GM12874 (cell line): Measurements from ENCODE around the gene HIGD2A.

Source experiments
- TF ChIP-seq, protein P1 (sequence below): IDR thresholded peaks from 2 replicates; pipeline ENCODE4 v1.5.1; 2011; ENCODE audit warnings: low read depth, mild to moderate bottlenecking, control low read depth, low read length, moderate library complexity; ENCODE audit not compliant: insufficient read depth

HIGD2A gene

DNA sequence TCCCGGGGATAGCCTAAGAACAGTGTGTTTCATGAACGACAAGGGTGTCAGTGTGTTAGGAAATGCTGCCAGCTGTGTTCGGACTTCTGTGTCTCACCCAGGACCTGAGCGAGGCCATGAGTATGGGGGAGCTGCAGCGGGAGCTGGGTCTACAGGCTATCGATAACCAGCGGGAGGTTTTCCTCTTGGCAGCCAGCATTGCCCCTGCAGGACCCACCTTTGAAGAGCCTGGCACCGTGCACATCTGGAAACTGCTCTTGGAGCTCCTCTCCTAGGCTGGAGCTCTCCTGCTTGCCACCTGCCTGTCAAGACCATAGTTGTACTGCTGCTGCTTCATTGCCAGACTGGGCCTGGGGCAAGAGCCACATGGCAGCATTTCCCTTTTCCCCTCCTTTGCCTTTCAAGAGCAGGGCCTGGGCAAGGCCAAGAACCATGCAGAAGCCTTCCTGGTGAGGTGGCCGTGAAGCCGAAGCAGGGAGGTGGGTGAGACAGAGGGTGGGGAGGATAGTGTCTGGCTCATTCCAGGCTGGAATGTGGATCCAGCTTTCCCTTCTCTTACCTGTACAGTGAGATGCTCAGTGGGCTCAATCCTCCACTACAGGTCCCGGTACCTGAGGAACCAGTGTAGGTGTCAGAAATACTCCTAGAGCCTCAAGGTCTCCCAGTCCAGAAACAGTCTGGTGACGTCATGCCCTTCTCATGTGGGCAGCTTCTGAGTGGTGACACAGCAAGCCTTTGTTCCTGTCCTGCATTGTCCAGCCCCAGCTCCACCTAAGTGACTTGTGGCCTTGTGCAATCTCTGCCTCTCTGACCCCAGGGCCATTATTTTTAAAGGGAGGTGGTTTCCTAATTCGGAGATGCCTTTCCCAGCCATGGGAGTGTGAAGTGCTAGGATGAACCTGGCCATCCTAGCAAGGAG lies 16.7 kb upstream of the HIGD2A start:
- TF ChIP-seq, protein P1, sequence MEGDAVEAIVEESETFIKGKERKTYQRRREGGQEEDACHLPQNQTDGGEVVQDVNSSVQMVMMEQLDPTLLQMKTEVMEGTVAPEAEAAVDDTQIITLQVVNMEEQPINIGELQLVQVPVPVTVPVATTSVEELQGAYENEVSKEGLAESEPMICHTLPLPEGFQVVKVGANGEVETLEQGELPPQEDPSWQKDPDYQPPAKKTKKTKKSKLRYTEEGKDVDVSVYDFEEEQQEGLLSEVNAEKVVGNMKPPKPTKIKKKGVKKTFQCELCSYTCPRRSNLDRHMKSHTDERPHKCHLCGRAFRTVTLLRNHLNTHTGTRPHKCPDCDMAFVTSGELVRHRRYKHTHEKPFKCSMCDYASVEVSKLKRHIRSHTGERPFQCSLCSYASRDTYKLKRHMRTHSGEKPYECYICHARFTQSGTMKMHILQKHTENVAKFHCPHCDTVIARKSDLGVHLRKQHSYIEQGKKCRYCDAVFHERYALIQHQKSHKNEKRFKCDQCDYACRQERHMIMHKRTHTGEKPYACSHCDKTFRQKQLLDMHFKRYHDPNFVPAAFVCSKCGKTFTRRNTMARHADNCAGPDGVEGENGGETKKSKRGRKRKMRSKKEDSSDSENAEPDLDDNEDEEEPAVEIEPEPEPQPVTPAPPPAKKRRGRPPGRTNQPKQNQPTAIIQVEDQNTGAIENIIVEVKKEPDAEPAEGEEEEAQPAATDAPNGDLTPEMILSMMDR: no peak

GRCh38 chr5:176373100-176373818 lies 15.3 kb upstream of the HIGD2A start:
- TF ChIP-seq, protein P1: no peak

DNA sequence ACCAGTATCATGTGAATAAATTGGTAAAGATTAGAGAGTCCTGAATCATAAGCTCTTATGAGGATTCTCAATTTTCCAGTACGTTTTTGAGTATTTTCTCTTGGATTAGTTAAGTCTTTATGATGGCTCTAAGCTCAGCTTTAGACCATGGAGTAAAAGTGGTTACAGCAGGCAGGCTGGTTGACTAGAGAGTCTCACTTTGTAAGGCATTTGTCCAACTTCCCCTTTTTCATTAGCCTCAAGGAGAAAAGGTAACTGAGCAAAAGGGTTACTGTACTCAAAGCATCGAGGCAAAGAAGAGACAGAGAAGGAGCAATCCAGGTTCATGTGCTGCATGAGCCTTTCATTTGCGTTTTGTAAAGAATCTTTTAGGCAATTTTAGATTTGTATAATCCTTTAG lies 8.7 kb upstream of the HIGD2A start:
- TF ChIP-seq, protein P1: no peak

DNA sequence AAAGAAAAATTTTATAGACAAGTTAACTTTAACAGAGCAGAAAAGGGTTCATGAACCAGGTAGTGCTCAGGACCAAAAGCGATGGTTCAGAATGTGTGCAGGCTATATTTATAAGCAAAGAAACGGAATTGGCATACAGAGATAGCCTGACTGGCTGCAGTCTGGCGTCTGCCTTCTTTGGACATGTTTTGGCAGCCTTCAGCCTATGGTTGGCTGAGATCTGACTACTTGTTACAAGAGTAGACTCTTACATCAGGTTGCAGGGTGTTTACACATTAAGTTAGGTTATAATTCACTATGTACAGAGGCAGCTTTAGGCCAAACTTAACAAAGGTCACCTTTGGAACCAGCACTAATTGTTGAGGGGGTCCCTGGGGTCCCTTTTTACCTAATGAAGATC lies 7.1 kb upstream of the HIGD2A start:
- TF ChIP-seq, protein P1: no peak

DNA sequence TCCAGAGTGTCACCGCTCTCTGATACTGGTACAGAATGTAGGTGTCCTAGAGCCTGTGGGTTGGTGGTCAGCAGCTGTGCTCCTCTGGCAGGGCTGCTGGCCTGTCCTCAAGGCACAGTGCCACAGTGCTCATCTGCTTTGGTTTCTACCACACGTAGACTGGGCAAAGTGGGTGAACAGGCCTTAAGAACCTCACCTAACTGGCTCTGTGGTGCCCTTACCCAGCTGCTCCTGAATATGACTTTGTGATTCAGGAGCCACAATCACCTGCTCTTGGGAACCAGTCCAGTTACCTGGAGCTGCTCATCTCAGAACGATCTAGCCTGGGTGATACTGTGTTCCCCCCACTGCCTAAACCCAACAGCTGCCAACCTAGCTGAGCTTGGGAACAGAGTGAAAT lies 6.6 kb upstream of the HIGD2A start:
- TF ChIP-seq, protein P1: no peak

- TF ChIP-seq, protein P1: no peak
Observed at GRCh38 chr5:176382721-176383120, 5.8 kb upstream of the HIGD2A start.

GRCh38 chr5:176383248-176383905 lies 5.2 kb upstream of the HIGD2A start:
- TF ChIP-seq, protein P1: no peak
